ENCODE results near the gene NUDCD3. TPM values are rescaled to one million over a fixed set of nuclear protein-coding genes. Genes with fewer than 3 reads are reported as not detected.

Gene NUDCD3
- total and polyA plus RNA-seq, 7 experiments from 2014 or later = 51.5 to 117 (median 84.4) TPM

DNA sequence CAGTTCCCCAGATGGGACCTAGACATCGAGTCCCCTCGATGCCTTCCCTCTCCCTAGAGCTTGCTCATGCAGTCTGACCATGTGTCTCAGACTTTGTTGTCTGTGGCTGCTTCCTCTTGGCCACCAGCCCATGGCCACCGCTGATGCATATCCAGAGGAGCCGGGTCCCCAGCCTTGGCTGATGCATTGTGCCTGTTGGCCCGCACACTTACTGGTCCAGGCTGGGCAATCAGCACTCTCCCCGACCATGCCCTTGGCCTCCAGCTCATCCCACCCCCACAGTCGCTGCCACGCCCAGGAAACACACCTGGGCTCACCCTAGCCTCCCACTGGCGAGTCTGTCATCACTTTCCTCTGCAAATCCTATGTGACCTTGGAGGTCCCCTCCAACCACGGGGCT is 40.5 kb upstream of the NUDCD3 start:
- H3K27me3 Mint-ChIP-seq = peaks cover 0 to 2% (median 0%) of the 10 kb centered on the region in 5 donors
- Histone ChIP-seq H3K27me3 (ENCODE audit: control insufficient read depth in 2 of 2, insufficient read depth in 2 of 2, low read length in 2 of 2) (no peaks in the 10 kb centered on the region), H3K36me3 (ENCODE audit: control insufficient read depth in 2 of 3, insufficient read depth in 3 of 3, low read length in 3 of 3) (no peaks in the 10 kb centered on the region), H3K27ac (ENCODE audit: low read depth, low read length) (no peak overlapping the region), H3K9me3 (ENCODE audit: control insufficient read depth in 2 of 3, low read length in 3 of 3) (no peaks in the 10 kb centered on the region), H3K4me3 (ENCODE audit: low read length) (no peak overlapping the region), H3K4me1 (ENCODE audit: control insufficient read depth in 2 of 2, insufficient read depth in 2 of 2, low read length in 2 of 2) (no peaks in the 10 kb centered on the region)
- ATAC-seq (no peak), DNase-seq (no peak)
- intact Hi-C loops (cut with micrococcal nuclease) = no loop called here
- H3K27ac Mint-ChIP-seq = no peak overlapping the region
- peaks cover 0 to 21% (median 7%) of the 10 kb centered on the region in 11 donors for H3K9me3 Mint-ChIP-seq
- CTCF ChIA-PET = no interaction called here
- no peak overlapping the region for H3K4me3 Mint-ChIP-seq
- H3K4me1 Mint-ChIP-seq = no peaks in the 10 kb centered on the region
- POLR2A ChIA-PET = no interaction called here
- H3K36me3 Mint-ChIP-seq = peaks cover 0 to 3% (median under 1%) of the 10 kb centered on the region in 5 donors

DNA sequence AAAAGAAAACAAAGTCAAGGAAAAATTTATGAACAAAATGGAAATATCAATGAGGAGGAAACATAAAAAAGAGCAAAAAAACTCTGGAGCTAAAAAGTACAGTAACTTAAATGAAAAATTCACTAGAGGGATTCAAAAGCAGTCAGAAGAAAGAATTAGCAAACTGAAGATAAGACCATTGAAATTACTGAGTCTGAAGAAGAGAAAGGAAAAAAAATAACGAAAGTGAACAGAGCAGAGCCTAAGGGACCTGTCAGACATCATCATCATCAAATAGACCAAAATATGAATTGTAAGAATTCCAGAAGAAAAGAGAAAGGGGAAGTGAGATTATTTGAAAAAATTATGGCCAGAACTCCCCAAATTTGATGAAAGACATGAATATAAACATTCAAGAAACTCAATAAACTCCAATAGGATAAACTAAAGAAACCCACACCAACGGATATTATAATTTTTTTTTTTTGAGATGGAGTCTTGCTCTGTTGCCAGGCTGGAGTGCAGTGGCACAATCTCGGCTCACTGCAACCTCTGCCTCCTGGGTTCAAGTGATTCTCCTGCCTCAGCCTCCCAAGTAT is 34.4 kb upstream of the NUDCD3 start:
- H3K9me3 ChIP-seq (ENCODE audit: control insufficient read depth in 2 of 3, low read length in 3 of 3) = peaks cover 0 to 4% (median 0%) of the 10 kb centered on the region in 3 experiments
- peaks cover 2 to 13% (median 9%) of the 10 kb centered on the region in 5 donors for H3K36me3 Mint-ChIP-seq
- no peaks in the 10 kb centered on the region for H3K4me1 Mint-ChIP-seq
- DNase-seq (no peak), ATAC-seq (no peak)
- H3K36me3 ChIP-seq (ENCODE audit: control insufficient read depth in 2 of 3, insufficient read depth in 3 of 3, low read length in 3 of 3) = no peaks in the 10 kb centered on the region
- H3K27ac ChIP-seq (ENCODE audit: low read depth, low read length) = no peak overlapping the region
- ChIA-PET CTCF (no interaction called here), POLR2A (no interaction called here)
- no peak overlapping the region for H3K4me3 ChIP-seq (ENCODE audit: low read length)
- peak overlapping the region in 1 of 9 donors; percentile 0 for H3K27ac Mint-ChIP-seq
- intact Hi-C loops (cut with micrococcal nuclease) = no loop called here
- H3K4me1 ChIP-seq (ENCODE audit: control insufficient read depth in 2 of 2, insufficient read depth in 2 of 2, low read length in 2 of 2) = no peaks in the 10 kb centered on the region
- H3K27me3 ChIP-seq (ENCODE audit: control insufficient read depth in 2 of 2, insufficient read depth in 2 of 2, low read length in 2 of 2) = no peaks in the 10 kb centered on the region
- H3K27me3 Mint-ChIP-seq = peaks cover 0 to 10% (median 4%) of the 10 kb centered on the region in 5 donors
- H3K9me3 Mint-ChIP-seq = peaks cover 6 to 44% (median 27%) of the 10 kb centered on the region in 11 donors
- H3K4me3 Mint-ChIP-seq = peak overlapping the region in 1 of 10 donors; percentile 15

DNA sequence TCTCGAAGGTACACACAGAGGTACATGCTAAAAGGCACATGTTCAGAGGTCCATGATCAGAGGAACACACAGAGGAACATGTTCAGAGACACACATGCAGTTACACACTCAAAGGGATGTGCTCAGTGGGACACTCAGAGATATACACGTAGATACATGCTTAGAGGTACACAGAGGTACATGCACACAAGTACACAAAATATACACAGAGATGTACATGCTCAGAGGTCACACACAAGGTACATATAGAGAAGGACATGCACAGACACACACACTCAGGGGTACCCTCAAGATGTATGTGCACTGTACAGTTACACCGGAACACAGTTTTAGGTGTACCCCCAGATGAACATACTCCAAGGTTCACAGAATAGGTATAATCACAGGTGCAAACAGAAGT is 31.9 kb upstream of the NUDCD3 start:
- no peak overlapping the region for H3K4me3 Mint-ChIP-seq
- POLR2A ChIA-PET = no interaction called here

DNA sequence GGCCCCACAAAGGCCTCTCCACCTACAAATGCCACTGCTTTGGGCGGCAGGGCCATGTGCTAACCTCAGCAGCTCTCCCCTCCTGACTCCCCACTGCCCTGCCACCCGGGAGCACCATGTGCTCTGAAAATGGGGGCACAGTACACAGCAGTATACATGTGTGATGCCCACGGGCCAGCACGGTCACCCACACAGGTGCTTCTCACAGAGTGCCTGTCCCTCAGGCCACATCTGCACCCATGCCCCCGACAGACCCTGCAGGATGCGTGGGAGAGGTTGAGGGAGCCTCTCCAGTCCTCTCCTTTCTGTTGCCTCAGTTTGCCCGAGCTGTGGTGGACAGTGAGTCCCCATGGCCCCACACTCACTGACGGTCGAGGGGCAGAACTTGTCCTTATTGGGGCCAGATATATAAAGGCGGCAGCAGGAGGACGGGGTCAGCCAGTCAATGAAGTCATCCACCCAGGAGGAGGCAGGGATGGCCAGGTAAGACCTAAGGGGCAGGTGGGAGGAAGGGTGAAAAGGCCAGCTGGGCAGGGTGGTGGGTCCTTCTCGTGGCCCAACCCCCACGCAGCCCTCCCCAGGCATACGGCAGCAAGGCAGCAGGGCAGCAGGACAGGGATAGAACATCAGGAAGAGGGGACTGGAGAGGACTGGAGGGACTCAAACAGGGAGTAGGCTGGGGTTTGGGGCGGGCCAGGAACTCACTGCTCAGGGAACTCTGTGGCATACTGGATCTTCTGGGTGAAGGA is 31.1 kb upstream of the NUDCD3 start:
- H3K4me1 Mint-ChIP-seq = no peaks in the 10 kb centered on the region
- intact Hi-C loops (cut with micrococcal nuclease) = no loop called here
- H3K4me1 ChIP-seq (ENCODE audit: control insufficient read depth in 2 of 2, insufficient read depth in 2 of 2, low read length in 2 of 2) = no peaks in the 10 kb centered on the region
- no peak overlapping the region for H3K4me3 ChIP-seq (ENCODE audit: low read length)
- H3K27me3 ChIP-seq (ENCODE audit: control insufficient read depth in 2 of 2, insufficient read depth in 2 of 2, low read length in 2 of 2) = no peaks in the 10 kb centered on the region
- ChIA-PET POLR2A (no interaction called here), CTCF (no interaction called here)
- peaks cover 0 to 10% (median 7%) of the 10 kb centered on the region in 5 donors for H3K27me3 Mint-ChIP-seq
- no peak overlapping the region for H3K27ac ChIP-seq (ENCODE audit: low read depth, low read length)
- no peaks in the 10 kb centered on the region for H3K36me3 ChIP-seq (ENCODE audit: control insufficient read depth in 2 of 3, insufficient read depth in 3 of 3, low read length in 3 of 3)
- H3K36me3 Mint-ChIP-seq = peaks cover 2 to 9% (median 8%) of the 10 kb centered on the region in 5 donors
- DNase-seq = no peak
- peaks cover 6 to 27% (median 21%) of the 10 kb centered on the region in 11 donors for H3K9me3 Mint-ChIP-seq
- peak overlapping the region in 1 of 10 donors; percentile 25 for H3K4me3 Mint-ChIP-seq
- H3K27ac Mint-ChIP-seq = no peak overlapping the region
- no peak for ATAC-seq
- H3K9me3 ChIP-seq (ENCODE audit: control insufficient read depth in 2 of 3, low read length in 3 of 3) = peaks cover 0 to 4% (median 0%) of the 10 kb centered on the region in 3 experiments

More for the DNA sequence above, 31.9 kb upstream of the NUDCD3 start:
- Mint-ChIP-seq H3K36me3 (peaks cover 2 to 9% (median 8%) of the 10 kb centered on the region in 5 donors), H3K9me3 (peaks cover 6 to 31% (median 21%) of the 10 kb centered on the region in 11 donors), H3K27me3 (peaks cover 0 to 10% (median 7%) of the 10 kb centered on the region in 5 donors), H3K27ac (no peak overlapping the region), H3K4me1 (no peaks in the 10 kb centered on the region)
- H3K36me3 ChIP-seq (ENCODE audit: control insufficient read depth in 2 of 3, insufficient read depth in 3 of 3, low read length in 3 of 3) = no peaks in the 10 kb centered on the region
- no peak overlapping the region for H3K27ac ChIP-seq (ENCODE audit: low read depth, low read length)
- intact Hi-C loops (cut with micrococcal nuclease) = no loop called here
- H3K4me1 ChIP-seq (ENCODE audit: control insufficient read depth in 2 of 2, insufficient read depth in 2 of 2, low read length in 2 of 2) = no peaks in the 10 kb centered on the region
- H3K9me3 ChIP-seq (ENCODE audit: control insufficient read depth in 2 of 3, low read length in 3 of 3) = peaks cover 0 to 4% (median 0%) of the 10 kb centered on the region in 3 experiments
- DNase-seq (no peak), ATAC-seq (no peak)
- H3K27me3 ChIP-seq (ENCODE audit: control insufficient read depth in 2 of 2, insufficient read depth in 2 of 2, low read length in 2 of 2) = no peaks in the 10 kb centered on the region
- H3K4me3 ChIP-seq (ENCODE audit: low read length) = no peak overlapping the region
- CTCF ChIA-PET = no interaction called here

DNA sequence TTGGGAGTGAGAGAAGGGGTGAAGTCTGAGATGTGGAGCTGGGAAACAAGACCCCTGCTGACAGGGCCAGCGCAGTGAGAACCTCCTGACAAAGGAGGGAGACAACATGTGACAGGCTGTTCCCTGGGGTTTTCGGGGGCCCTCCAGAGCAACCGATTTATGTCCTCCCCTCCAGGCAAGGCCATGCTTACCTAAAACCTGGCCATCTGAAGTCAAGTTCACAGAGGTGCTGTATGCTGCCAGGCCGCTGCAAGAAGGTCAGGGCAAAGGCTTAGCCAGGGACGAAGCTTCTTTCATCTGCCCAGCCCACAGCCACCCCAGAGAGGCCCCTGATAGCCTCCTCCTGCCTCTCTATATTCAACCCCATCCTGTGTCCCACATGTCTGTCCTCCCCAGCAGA is 30.1 kb upstream of the NUDCD3 start:
- no peaks in the 10 kb centered on the region for H3K4me1 Mint-ChIP-seq
- H3K9me3 ChIP-seq (ENCODE audit: control insufficient read depth in 2 of 3, low read length in 3 of 3) = peaks cover 0 to 4% (median 0%) of the 10 kb centered on the region in 3 experiments
- H3K9me3 Mint-ChIP-seq = peaks cover 6 to 21% (median 16%) of the 10 kb centered on the region in 11 donors
- H3K27me3 ChIP-seq (ENCODE audit: control insufficient read depth in 2 of 2, insufficient read depth in 2 of 2, low read length in 2 of 2) = no peaks in the 10 kb centered on the region
- no peaks in the 10 kb centered on the region for H3K36me3 ChIP-seq (ENCODE audit: control insufficient read depth in 2 of 3, insufficient read depth in 3 of 3, low read length in 3 of 3)
- POLR2A ChIA-PET = no interaction called here
- peaks cover 0 to 10% (median 6%) of the 10 kb centered on the region in 5 donors for H3K27me3 Mint-ChIP-seq
- no peak overlapping the region for H3K27ac Mint-ChIP-seq
- no peak overlapping the region for H3K4me3 ChIP-seq (ENCODE audit: low read length)
- ATAC-seq (no peak), DNase-seq (no peak)
- H3K4me3 Mint-ChIP-seq = no peak overlapping the region
- no peak overlapping the region for H3K27ac ChIP-seq (ENCODE audit: low read depth, low read length)
- H3K4me1 ChIP-seq (ENCODE audit: control insufficient read depth in 2 of 2, insufficient read depth in 2 of 2, low read length in 2 of 2) = no peaks in the 10 kb centered on the region
- CTCF ChIA-PET = no interaction called here
- peaks cover 2 to 9% (median 5%) of the 10 kb centered on the region in 5 donors for H3K36me3 Mint-ChIP-seq
- intact Hi-C loops (cut with micrococcal nuclease) = no loop called here

DNA sequence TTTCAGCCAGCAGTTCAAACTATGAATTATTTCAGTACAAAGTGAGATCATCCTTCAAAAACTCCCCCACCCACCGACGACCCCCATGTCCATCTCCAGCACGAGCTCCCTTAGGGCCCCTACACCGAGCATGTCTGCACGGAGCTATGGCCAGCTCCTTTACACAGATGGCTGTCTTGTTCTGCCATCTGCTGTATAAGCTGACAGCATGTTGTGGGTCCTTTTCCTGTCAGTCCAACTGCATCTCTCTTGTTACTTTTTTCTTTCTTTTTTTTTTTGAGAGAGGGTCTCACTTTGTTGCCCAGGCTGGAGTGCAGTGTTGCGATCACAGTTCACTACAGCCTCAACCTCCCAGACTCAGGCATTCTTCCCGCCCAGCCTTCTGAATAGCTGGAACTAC is 29.1 kb upstream of the NUDCD3 start:
- Mint-ChIP-seq H3K4me1 (no peaks in the 10 kb centered on the region), H3K27me3 (peaks cover 0 to 7% (median 6%) of the 10 kb centered on the region in 5 donors), H3K4me3 (no peak overlapping the region), H3K9me3 (peaks cover 1 to 14% (median 10%) of the 10 kb centered on the region in 11 donors), H3K36me3 (peaks cover 0 to 5% (median 1%) of the 10 kb centered on the region in 5 donors), H3K27ac (no peak overlapping the region)
- ATAC-seq (no peak), DNase-seq (no peak)
- intact Hi-C loops (cut with micrococcal nuclease) = no loop called here
- no peaks in the 10 kb centered on the region for H3K27me3 ChIP-seq (ENCODE audit: control insufficient read depth in 2 of 2, insufficient read depth in 2 of 2, low read length in 2 of 2)
- H3K4me3 ChIP-seq (ENCODE audit: low read length) = no peak overlapping the region
- CTCF ChIA-PET = interaction anchor here (0.7 kb wide), 1 partner anchor 970 kb away, joined by 3 read pairs; no protein-coding TSS in a partner anchor
- no peak overlapping the region for H3K27ac ChIP-seq (ENCODE audit: low read depth, low read length)
- no peaks in the 10 kb centered on the region for H3K9me3 ChIP-seq (ENCODE audit: control insufficient read depth in 2 of 3, low read length in 3 of 3)
- POLR2A ChIA-PET = no interaction called here
- H3K36me3 ChIP-seq (ENCODE audit: control insufficient read depth in 2 of 3, insufficient read depth in 3 of 3, low read length in 3 of 3) = no peaks in the 10 kb centered on the region
- H3K4me1 ChIP-seq (ENCODE audit: control insufficient read depth in 2 of 2, insufficient read depth in 2 of 2, low read length in 2 of 2) = no peaks in the 10 kb centered on the region

All from naive thymus-derived CD4-positive, alpha-beta T cell (primary cell).